DND-41 (cell line): ENCODE measurements around the gene SPTBN4.
A peak's percentile ranks its signal among the peaks of the same experiment; 100 is the strongest.
"Not testable (repeated sequence)": the region's sequence is repeated elsewhere in the genome, so short reads cannot be mapped to it uniquely, and the experiment has no call there.

Experiments
- ATAC-seq: fragments of 200-7000 bp; cut with Tn5 transposase; 3 replicates; pipeline ENCODE4 v1.9.1; 2021; ENCODE audit warnings: low read depth; ENCODE audit not compliant: insufficient read depth
- DNase-seq: peaks from one replicate; pipeline ENCODE4 v3.0.0-alpha.2; 2020
- H2AFZ ChIP-seq: 2 replicates; pipeline ENCODE4 v1.6.0; 2012; ENCODE audit warnings: low read depth, low read length
- H3K27ac ChIP-seq: 2 replicates; pipeline ENCODE4 v1.5.1; 2012; ENCODE audit warnings: low read length, inconsistent platforms
- H3K27me3 ChIP-seq: fragments of 200-600 bp; sonication (generic); 2 replicates; pipeline ENCODE4 v1.6.0; 2012; ENCODE audit warnings: low read length, mild to moderate bottlenecking, inconsistent platforms; ENCODE audit not compliant: insufficient read depth, poor library complexity
- H3K36me3 ChIP-seq: 2 replicates; pipeline ENCODE4 v1.5.1; 2012; ENCODE audit warnings: low read length, inconsistent platforms; ENCODE audit not compliant: insufficient read depth
- H3K4me1 ChIP-seq: 2 replicates; pipeline ENCODE4 v1.5.1; 2012; ENCODE audit warnings: mild to moderate bottlenecking, low read length; ENCODE audit not compliant: insufficient read depth
- H3K4me2 ChIP-seq: 2 replicates; pipeline ENCODE4 v1.6.0; 2012; ENCODE audit warnings: mild to moderate bottlenecking, moderate library complexity, low read length, inconsistent platforms; ENCODE audit not compliant: insufficient read depth
- H3K4me3 ChIP-seq, 2 experiments: fragments of 200-600 bp in 1 of 2; shearing (Covaris generic) in 1 of 2; 2 replicates each; pipeline ENCODE4 v1.5.1; 2012 to 2016; ENCODE audit warnings: inconsistent platforms in 2 of 2, low read length in 2 of 2, mild to moderate bottlenecking in 2 of 2, low read depth in 1 of 2, moderate library complexity in 1 of 2
- H3K79me2 ChIP-seq: 2 replicates; pipeline ENCODE4 v1.6.0; 2012; ENCODE audit warnings: low read length, inconsistent platforms; ENCODE audit not compliant: insufficient read depth
- H3K9ac ChIP-seq: 2 replicates; pipeline ENCODE4 v1.6.0; 2012; ENCODE audit warnings: low read depth, mild to moderate bottlenecking, inconsistent platforms, low read length, moderate library complexity
- H3K9me3 ChIP-seq: 2 replicates; pipeline ENCODE4 v1.5.1; 2012; ENCODE audit warnings: low read length, moderate library complexity, mild to moderate bottlenecking, inconsistent platforms; ENCODE audit not compliant: insufficient read depth, severe bottlenecking
- H4K20me1 ChIP-seq: 2 replicates; pipeline ENCODE4 v1.6.0; 2012; ENCODE audit warnings: low read length; ENCODE audit not compliant: insufficient read depth
- EZH2 ChIP-seq: IDR thresholded peaks from 3 replicates; pipeline ENCODE4 v1.6.1; 2012; ENCODE audit warnings: borderline replicate concordance, low read depth, mild to moderate bottlenecking, moderate library complexity, low read length, inconsistent platforms; ENCODE audit not compliant: severe bottlenecking
- TF ChIP-seq, protein P1 (sequence below): IDR thresholded peaks from 2 replicates; pipeline ENCODE4 v1.5.1; 2012; ENCODE audit warnings: borderline replicate concordance, low read length, moderate library complexity, mild to moderate bottlenecking; ENCODE audit not compliant: poor library complexity, severe bottlenecking; ENCODE audit errors: extremely low read depth

The SPTBN4 gene

DNA sequence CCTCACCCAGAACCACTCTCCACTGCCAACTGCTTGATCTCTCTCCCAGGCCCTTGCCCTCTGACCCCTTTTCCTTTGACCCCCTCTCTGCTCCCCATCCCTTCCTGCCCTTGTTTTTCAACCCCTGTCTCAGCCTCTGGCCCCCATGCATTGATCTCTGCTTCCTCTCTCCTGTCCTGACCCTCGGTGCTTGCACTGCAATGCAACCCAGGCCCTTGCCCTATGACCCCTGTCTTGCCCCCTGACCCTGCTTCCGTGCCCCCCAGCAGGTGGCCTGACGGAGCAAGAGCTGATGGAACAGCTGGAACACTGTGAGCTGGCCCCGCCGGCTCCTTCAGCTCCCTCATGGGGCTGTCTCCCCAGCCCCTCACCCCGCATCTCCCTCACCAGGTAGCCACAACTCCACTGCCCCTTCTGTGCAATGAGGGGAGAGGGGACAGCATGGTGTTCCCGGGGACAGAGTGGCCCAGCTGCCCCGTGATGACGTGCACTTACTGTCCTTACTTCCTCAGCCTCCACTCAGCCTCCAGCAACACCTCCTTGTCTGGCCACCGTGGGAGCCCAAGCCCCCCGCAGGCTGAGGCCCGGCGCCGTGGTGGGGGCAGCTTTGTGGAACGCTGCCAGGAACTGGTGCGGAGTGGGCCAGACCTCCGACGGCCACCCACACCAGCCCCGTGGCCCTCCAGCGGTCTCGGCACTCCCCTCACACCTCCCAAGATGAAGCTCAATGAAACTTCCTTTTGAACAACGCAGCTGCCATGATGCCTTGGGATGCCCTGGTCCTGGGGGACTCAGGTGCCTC is 123.9 kb downstream of the SPTBN4 start:
- no peaks in the 10 kb centered on the region for H3K27me3 ChIP-seq
- ATAC-seq (no peak), DNase-seq (no peak)
- H3K4me3 ChIP-seq, result no peak overlapping the region
- no peaks in the 10 kb centered on the region for H3K79me2 ChIP-seq
- no peaks in the 10 kb centered on the region for H3K9me3 ChIP-seq
- H3K27ac ChIP-seq, result no peak overlapping the region
- H3K4me2 ChIP-seq, result no peak overlapping the region
- peaks cover 5% of the 10 kb centered on the region for H3K4me1 ChIP-seq
- peaks cover 26% of the 10 kb centered on the region for H3K36me3 ChIP-seq
- TF ChIP-seq, protein P1, sequence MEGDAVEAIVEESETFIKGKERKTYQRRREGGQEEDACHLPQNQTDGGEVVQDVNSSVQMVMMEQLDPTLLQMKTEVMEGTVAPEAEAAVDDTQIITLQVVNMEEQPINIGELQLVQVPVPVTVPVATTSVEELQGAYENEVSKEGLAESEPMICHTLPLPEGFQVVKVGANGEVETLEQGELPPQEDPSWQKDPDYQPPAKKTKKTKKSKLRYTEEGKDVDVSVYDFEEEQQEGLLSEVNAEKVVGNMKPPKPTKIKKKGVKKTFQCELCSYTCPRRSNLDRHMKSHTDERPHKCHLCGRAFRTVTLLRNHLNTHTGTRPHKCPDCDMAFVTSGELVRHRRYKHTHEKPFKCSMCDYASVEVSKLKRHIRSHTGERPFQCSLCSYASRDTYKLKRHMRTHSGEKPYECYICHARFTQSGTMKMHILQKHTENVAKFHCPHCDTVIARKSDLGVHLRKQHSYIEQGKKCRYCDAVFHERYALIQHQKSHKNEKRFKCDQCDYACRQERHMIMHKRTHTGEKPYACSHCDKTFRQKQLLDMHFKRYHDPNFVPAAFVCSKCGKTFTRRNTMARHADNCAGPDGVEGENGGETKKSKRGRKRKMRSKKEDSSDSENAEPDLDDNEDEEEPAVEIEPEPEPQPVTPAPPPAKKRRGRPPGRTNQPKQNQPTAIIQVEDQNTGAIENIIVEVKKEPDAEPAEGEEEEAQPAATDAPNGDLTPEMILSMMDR, result no peak
- no peak for TF ChIP-seq EZH2
- H3K9ac ChIP-seq, result no peak overlapping the region
- no peaks in the 10 kb centered on the region; the same call in 1 of the 2 replicates for H4K20me1 ChIP-seq
- H2AFZ ChIP-seq, result no peak overlapping the region

DNA sequence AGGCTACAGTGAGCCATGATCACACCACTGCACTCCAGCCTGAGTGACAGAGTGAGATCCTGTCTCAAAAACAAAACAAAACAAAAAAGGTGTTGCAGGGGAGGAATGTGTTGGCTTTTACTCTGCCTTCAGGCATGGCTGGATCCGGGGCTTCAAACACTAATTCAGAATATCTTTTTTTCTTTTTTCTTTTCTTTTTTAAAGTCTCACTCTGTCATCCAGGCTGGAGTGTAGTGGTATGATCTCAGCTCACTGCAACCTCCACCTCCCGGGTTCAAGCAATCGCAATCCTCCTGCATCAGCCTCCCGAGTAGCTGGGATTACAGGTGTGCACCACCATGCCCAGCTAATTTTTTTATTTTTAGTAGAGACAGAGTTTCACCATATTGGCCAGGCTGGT is 124.9 kb downstream of the SPTBN4 start:
- not testable (repeated sequence) for H4K20me1 ChIP-seq, H3K4me1 ChIP-seq, H3K27me3 ChIP-seq, DNase-seq, H3K9ac ChIP-seq, H2AFZ ChIP-seq, H3K79me2 ChIP-seq, H3K27ac ChIP-seq, ATAC-seq, H3K9me3 ChIP-seq, H3K4me2 ChIP-seq, H3K4me3 ChIP-seq
- H3K36me3 ChIP-seq, result peaks cover 19% of the 10 kb centered on the region

- H3K4me2 ChIP-seq, result no peak overlapping the region
- H3K9ac ChIP-seq, result no peak overlapping the region
- no peaks in the 10 kb centered on the region; the same call in 1 of the 2 replicates for H4K20me1 ChIP-seq
- TF ChIP-seq EZH2, result no peak
- TF ChIP-seq, protein P1, result no peak
- no peaks in the 10 kb centered on the region for H3K27me3 ChIP-seq
- ATAC-seq, result peak; percentile 75
- peaks cover 15% of the 10 kb centered on the region for H3K36me3 ChIP-seq
- DNase-seq, result no peak
- no peaks in the 10 kb centered on the region for H3K79me2 ChIP-seq
- H2AFZ ChIP-seq, result no peak overlapping the region
- H3K9me3 ChIP-seq, result no peaks in the 10 kb centered on the region
- H3K4me1 ChIP-seq, result peaks cover 5% of the 10 kb centered on the region
- no peak overlapping the region for H3K4me3 ChIP-seq
- no peak overlapping the region for H3K27ac ChIP-seq
Observed at GRCh38 chr19:40592170-40592569, 125.4 kb downstream of the SPTBN4 start.

GRCh38 chr19:40594255-40594654 is 127.5 kb downstream of the SPTBN4 start:
- peaks cover 16% of the 10 kb centered on the region for H3K4me1 ChIP-seq

More at GRCh38 chr19:40594255-40594654, 127.5 kb downstream of the SPTBN4 start:
- no peak overlapping the region for H3K27ac ChIP-seq
- no peak overlapping the region for H3K9ac ChIP-seq
- peaks cover 6% of the 10 kb centered on the region for H3K27me3 ChIP-seq
- ATAC-seq, result peak; percentile 46; the same call in 2 of the 3 replicates
- H3K4me3 ChIP-seq, result no peak overlapping the region
- no peak overlapping the region for H2AFZ ChIP-seq
- H3K79me2 ChIP-seq, result no peaks in the 10 kb centered on the region
- no peak for TF ChIP-seq EZH2
- TF ChIP-seq, protein P1, result no peak
- no peaks in the 10 kb centered on the region for H3K9me3 ChIP-seq
- no peaks in the 10 kb centered on the region; the same call in 1 of the 2 replicates for H4K20me1 ChIP-seq
- no peak overlapping the region for H3K4me2 ChIP-seq
- DNase-seq, result peak; percentile 56
- no peaks in the 10 kb centered on the region for H3K36me3 ChIP-seq
